Progenitor cell of endocrine pancreas (in vitro differentiated cells): ENCODE results near the gene PPP1R9B. TPM values are rescaled to one million over a fixed set of nuclear protein-coding genes. Genes with fewer than 3 reads are reported as not detected.

Source experiments
- DNase-seq: peaks from one replicate; pipeline ENCODE4 v3.0.0; 2021; ENCODE audit warnings: low spot score; ENCODE audit not compliant: unreplicated experiment
- H3K27ac Mint-ChIP-seq: 2 replicates; pipeline ENCODE4 v1.8.0; 2021; ENCODE audit warnings: mild to moderate bottlenecking, moderate library complexity, mixed read lengths
- H3K27me3 Mint-ChIP-seq: 2 replicates; pipeline ENCODE4 v1.8.0; 2021; ENCODE audit warnings: mixed read lengths
- H3K36me3 Mint-ChIP-seq: 2 replicates; pipeline ENCODE4 v1.8.0; 2022; ENCODE audit warnings: mixed read lengths; ENCODE audit not compliant: insufficient read depth
- H3K4me1 Mint-ChIP-seq: 2 replicates; pipeline ENCODE4 v1.8.0; 2021; ENCODE audit warnings: low read depth, mixed read lengths
- H3K4me3 Mint-ChIP-seq: 2 replicates; pipeline ENCODE4 v1.8.0; 2021; ENCODE audit warnings: low read depth, mild to moderate bottlenecking, moderate library complexity, mixed read lengths
- H3K9me3 Mint-ChIP-seq: 2 replicates; pipeline ENCODE4 v1.8.0; 2021; ENCODE audit warnings: low read depth, mixed read lengths
- total RNA-seq: library from RNA; stranded (reverse); gene quantifications from 2 replicates; pipeline ENCODE4 v1.2.1, GENCODE V29; 2021
- TF ChIP-seq, protein P1 (sequence below): fragments of 200-600 bp; sonication (generic); IDR thresholded peaks from one replicate; pipeline ENCODE4 v1.5.0; 2021; ENCODE audit warnings: antibody characterized with exemption, mild to moderate bottlenecking; ENCODE audit not compliant: unreplicated experiment

Gene PPP1R9B
- total RNA-seq, 1 donor from 2014 or later, result 35.7 TPM

DNA sequence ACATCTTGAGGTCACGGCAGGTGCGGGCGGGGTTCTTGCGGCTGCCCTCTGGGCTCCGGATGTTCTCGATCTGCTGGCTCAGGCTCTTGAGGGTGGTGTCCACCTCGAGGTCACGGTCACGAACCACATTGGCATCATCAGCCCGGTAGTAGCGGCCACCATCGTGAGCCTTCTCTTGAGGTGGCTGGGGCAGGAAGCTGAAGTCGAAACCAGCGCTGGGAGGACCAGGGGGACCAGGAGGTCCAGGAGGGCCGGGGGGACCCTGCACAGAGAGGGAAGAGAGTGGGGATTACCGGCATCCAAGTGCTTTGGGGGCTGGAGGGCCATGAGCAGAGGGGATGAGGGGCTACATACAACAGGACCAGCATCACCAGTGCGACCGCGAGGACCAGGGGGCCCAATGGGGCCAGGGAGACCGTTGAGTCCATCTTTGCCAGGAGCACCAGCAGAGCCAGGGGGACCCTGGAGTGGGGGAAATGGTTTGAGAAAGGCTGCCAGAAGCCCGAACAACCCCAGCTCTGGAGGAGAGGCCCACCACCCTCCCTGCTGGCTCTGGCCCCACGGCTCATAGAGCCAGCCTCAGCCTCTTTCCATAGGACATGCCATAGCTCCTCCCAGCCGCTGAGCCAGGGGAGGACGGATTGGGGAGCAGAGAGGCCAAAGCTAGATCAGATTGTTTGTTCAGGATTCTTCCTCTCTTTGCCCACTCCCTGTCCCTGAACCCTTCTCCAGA, 36.4 kb upstream of the PPP1R9B start:
- Mint-ChIP-seq H3K36me3 (peaks cover 3% of the 10 kb centered on the region), H3K4me1 (peaks cover 2% of the 10 kb centered on the region), H3K4me3 (no peak overlapping the region), H3K27ac (no peak overlapping the region), H3K27me3 (peaks cover 17% of the 10 kb centered on the region), H3K9me3 (no peaks in the 10 kb centered on the region)
- DNase-seq, result no peak
- TF ChIP-seq, protein P1, sequence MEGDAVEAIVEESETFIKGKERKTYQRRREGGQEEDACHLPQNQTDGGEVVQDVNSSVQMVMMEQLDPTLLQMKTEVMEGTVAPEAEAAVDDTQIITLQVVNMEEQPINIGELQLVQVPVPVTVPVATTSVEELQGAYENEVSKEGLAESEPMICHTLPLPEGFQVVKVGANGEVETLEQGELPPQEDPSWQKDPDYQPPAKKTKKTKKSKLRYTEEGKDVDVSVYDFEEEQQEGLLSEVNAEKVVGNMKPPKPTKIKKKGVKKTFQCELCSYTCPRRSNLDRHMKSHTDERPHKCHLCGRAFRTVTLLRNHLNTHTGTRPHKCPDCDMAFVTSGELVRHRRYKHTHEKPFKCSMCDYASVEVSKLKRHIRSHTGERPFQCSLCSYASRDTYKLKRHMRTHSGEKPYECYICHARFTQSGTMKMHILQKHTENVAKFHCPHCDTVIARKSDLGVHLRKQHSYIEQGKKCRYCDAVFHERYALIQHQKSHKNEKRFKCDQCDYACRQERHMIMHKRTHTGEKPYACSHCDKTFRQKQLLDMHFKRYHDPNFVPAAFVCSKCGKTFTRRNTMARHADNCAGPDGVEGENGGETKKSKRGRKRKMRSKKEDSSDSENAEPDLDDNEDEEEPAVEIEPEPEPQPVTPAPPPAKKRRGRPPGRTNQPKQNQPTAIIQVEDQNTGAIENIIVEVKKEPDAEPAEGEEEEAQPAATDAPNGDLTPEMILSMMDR, result no peak

DNA sequence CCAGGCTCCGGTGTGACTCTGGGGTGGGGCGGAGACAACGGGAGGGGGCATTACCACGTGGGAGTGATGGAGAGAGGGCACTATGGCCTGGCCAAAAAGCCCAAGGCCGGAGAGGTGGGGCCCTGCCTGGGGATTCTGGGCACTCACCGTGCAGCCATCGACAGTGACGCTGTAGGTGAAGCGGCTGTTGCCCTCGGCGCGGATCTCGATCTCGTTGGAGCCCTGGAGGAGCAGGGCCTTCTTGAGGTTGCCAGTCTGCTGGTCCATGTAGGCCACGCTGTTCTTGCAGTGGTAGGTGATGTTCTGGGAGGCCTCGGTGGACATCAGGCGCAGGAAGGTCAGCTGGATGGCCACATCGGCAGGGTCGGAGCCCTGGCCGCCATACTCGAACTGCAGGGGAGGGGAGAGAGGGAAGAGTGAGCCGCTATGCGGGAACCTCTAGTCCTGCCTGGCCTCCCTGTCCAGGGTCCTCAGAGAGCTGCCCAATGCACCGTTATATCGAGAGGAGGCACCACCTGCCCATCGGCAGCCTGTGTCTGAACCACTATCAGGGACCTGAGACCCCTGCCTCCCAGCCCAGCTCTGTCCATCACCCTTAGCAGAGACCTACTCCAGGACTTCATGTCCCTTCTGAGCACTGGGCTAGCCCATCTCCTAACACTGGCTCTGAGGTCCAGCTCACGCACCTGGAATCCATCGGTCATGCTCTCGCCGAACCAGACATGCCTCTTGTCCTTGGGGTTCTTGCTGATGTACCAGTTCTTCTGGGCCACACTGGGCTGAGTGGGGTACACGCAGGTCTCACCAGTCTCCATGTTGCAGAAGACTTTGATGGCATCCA, 35.4 kb upstream of the PPP1R9B start:
- no peak for DNase-seq
- Mint-ChIP-seq H3K4me1 (peaks cover 4% of the 10 kb centered on the region), H3K27me3 (peaks cover 22% of the 10 kb centered on the region), H3K4me3 (no peak overlapping the region), H3K27ac (no peak overlapping the region), H3K36me3 (peaks cover 3% of the 10 kb centered on the region), H3K9me3 (no peaks in the 10 kb centered on the region)
- TF ChIP-seq, protein P1, result no peak

DNA sequence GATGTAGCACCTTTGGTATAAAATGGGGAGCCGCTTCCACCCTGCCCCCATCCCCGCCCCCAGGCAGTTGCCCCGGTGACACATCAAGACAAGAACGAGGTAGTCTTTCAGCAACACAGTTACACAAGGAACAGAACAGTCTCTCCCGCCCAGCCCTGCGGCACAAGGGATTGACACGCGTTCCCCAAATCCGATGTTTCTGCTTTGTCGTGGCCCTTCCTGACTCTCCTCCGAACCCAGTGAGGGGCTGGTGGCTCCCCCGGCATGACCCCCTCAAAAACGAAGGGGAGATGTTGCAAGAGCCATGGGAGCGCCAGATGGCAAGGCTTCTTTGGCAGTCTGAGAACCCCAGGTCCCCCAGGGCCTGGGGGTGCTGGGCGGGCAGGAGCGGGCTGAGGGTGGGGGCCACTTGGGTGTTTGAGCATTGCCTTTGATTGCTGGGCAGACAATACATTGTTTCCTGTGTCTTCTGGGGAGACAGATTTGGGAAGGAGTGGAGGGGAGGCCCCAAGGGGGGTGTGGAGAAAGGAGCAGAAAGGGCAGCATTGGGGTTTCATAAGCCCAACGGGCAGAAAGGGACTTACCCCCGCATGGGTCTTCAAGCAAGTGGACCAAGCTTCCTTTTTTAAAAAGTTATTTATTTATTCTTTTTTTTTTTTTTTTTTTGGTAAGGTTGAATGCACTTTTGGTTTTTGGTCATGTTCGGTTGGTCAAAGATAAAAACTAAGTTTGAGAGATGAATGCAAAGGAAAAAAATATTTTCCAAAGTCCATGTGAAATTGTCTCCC, 34.3 kb upstream of the PPP1R9B start:
- Mint-ChIP-seq H3K27ac (no peak overlapping the region), H3K9me3 (no peaks in the 10 kb centered on the region), H3K27me3 (peaks cover 27% of the 10 kb centered on the region), H3K4me1 (peaks cover 4% of the 10 kb centered on the region), H3K36me3 (peaks cover 3% of the 10 kb centered on the region), H3K4me3 (no peak overlapping the region)
- DNase-seq, result no peak
- TF ChIP-seq, protein P1, result no peak

DNA sequence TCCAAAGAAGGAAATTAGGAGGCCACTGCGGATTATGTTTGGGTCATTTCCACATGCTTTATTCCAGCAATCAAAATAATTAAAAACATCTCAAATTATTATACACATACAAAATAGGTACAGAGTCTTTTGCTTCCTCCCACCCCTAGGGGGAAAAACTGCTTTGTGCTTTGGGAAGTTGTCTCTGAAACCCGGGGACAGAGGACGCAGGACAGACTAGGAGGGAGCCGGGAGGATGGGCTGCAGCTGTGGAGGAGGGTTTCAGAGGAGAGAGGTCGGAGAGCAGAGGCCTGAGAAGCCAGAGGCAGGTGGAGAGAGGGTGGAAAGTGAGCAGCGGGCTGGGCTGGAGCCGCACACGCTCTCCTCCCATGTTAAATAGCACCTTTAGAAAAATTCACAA, 33.6 kb upstream of the PPP1R9B start:
- Mint-ChIP-seq H3K4me1 (peaks cover 4% of the 10 kb centered on the region), H3K4me3 (no peak overlapping the region), H3K27ac (no peak overlapping the region), H3K36me3 (peaks cover 3% of the 10 kb centered on the region), H3K27me3 (peaks cover 30% of the 10 kb centered on the region), H3K9me3 (no peaks in the 10 kb centered on the region)
- TF ChIP-seq, protein P1, result no peak
- no peak for DNase-seq
